SU-DHL-6 (cell line): Measurements from ENCODE around the gene DGLUCY.

ENCODE experiments used
- CTCF ChIP-seq: fragments of 200-600 bp; sonication (generic); IDR thresholded peaks from one replicate; pipeline ENCODE4 v1.5.1; 2017; ENCODE audit warnings: antibody characterized with exemption, mild to moderate bottlenecking, low read length, moderate library complexity; ENCODE audit not compliant: insufficient read depth, poor library complexity, severe bottlenecking
- EZH2phosphoT487 ChIP-seq: fragments of 200-600 bp; sonication (generic), shearing (Covaris generic); conservative IDR thresholded peaks from 2 replicates; pipeline ENCODE4 v1.6.1; 2018; ENCODE audit warnings: mild to moderate bottlenecking, antibody characterized with exemption, low read length, moderate library complexity, mixed read lengths

GRCh38 chr14:91103116-91103515, 10.8 kb upstream of the DGLUCY start:
- TF ChIP-seq CTCF (no peak), EZH2phosphoT487 (no peak)
